Measurements from ENCODE around the gene IFTAP.

GRCh38 chr11:36628141-36628540 lies 33.8 kb downstream of the IFTAP start:
- TF ChIP-seq CTCF (IDR thresholded peaks at IDR 0.05) (no peak), POLR2AphosphoS5 (IDR thresholded peaks at IDR 0.05; ENCODE audit: insufficient read depth in 1 of 2, low read depth in 1 of 2) (no peak), POLR2A (IDR thresholded peaks at IDR 0.05) (no peak)
